Ovary (tissue), 3 donors: ENCODE measurements around the gene MMS22L.

Experiments used
- CTCF ChIP-seq, 3 donors: fragments of 450-650 bp in 2 of 3; fragments of 200-600 bp in 1 of 3; IDR thresholded peaks; one replicate each; pipeline versions ENCODE4 v1.5.1 to v1.8.0; 2016 to 2022; ENCODE audit warnings: antibody characterized with exemption in 3 of 3, mild to moderate bottlenecking in 1 of 3
- POLR2A ChIP-seq: fragments of 450-650 bp; IDR thresholded peaks from one replicate; pipeline ENCODE4 v1.6.1; 2017; ENCODE audit warnings: antibody characterized with exemption, mild to moderate bottlenecking, moderate library complexity
- donor health status: DM: no; HTN: no; CAD: no.

- no peak for TF ChIP-seq CTCF (IDR thresholded peaks at IDR 0.05)
- no peak for TF ChIP-seq POLR2A
Measured at GRCh38 chr6:97110149-97110548, 172.9 kb downstream of the MMS22L start.
